Middle frontal gyrus (tissue), 1 donor: ENCODE measurements around the gene SORCS1.

Experiments used
- DNase-seq: peaks from one replicate; pipeline ENCODE4 v3.0.0-alpha.2; 2015; ENCODE audit warnings: low spot score; ENCODE audit errors: extremely low spot score

Gene SORCS1

DNA sequence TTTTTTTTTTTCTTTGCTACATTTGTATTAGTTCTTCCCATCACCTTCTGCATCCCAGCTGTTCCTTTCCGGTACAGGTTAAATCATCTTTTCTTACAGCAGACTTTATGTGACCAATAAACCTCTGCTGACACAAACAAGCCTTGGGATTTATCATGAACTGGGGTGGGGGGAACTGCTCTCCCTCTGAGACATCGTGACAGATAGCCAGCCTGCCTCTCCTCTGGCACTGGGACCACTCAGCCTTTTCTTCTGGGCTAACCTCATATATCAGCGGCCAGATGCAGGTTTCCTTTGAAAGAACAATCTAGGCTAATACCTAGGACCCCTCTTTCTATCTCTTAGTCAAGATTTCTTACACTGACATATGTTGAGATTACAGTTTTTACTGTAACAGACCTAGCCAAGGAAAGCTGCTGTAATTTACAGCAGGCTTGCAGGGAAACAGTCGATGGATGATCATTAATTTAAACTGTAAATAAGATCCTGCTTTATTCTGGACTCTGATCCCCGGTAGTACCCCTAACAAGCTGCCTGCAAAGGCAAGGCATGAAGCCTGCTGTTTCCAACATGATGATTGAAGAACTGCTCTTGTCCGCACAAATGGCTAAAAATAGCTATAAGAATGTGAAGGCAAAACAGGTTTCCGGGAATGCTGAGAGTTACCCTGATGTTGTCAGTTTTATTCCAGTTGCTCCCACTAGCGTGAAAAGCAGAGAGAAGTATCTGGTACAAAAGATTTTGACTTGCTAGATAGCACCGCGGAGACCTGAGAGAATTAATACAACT, 338.7 kb downstream of the SORCS1 start:
- DNase-seq = no peak

DNA sequence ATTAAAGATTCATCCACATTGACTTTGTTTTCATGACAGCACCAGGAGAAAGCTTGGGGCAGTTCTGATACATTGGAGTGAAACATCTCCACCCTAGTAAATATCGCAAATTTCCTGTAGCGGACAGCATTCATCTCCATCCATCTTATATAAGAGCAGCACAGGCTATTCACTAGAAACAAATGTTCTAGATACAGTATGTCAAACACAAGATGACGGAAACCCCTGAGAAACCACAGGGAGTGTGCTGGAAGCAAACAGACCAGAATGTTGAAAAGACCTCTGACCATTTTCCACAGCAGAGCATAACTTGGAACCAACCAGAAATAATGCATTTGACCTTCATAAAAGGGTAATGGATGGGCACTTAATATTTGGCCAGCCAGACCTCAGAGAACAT, 343.9 kb downstream of the SORCS1 start:
- no peak for DNase-seq

DNA sequence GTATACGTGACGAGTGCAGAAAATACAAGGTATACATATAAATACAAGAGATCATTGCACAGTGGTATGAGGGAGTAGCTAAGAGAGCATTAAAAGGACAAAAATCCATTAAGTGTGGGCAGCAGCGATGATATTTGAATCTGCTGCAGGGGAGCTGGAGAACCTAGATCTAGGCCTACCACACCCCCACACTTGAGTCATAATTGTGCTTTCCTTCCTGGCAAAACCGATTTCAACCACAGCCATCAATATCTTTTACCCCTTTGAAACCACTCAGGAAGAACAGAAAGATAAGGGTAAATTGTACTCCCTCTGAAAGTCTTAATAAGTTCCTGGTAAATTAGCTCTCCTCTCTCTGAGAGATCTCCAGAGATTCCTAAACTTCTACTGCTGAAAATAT, 345.0 kb downstream of the SORCS1 start:
- no peak for DNase-seq

DNA sequence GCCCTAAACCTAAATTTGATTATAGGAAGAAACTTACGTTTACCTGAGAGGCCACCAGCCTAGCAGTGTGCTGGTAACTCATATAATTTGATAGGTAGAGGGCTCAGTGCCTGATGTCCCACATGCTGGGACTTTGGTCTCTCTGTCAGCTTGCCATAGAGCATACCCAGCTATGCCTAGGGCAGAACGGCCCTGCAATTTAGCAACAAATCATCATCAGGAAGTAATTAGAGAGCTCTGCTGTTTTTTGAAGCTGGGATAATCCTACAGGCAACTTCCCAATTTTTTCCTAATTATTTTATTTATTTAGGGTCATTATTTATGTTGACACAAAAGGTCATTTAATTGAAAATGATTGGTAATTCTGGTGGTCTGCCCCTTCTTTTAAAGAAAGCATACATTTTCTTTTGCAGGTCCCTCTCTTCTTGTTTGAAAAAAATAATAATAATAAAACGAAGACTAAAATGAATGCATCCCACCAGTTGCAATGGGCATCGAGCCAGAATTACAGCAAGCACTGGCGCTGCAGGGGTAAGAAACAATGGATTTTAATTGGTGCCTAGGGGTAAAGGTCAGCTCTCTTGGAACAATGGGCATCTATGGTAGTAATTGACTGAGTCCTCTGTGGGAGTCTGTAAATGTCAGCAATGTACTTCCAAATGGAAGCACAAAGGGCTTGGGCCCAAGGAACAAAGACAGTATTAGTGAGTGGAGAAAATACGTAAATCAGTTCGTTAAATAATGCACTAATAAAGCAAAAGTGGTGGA, 348.0 kb downstream of the SORCS1 start:
- DNase-seq = no peak

DNA sequence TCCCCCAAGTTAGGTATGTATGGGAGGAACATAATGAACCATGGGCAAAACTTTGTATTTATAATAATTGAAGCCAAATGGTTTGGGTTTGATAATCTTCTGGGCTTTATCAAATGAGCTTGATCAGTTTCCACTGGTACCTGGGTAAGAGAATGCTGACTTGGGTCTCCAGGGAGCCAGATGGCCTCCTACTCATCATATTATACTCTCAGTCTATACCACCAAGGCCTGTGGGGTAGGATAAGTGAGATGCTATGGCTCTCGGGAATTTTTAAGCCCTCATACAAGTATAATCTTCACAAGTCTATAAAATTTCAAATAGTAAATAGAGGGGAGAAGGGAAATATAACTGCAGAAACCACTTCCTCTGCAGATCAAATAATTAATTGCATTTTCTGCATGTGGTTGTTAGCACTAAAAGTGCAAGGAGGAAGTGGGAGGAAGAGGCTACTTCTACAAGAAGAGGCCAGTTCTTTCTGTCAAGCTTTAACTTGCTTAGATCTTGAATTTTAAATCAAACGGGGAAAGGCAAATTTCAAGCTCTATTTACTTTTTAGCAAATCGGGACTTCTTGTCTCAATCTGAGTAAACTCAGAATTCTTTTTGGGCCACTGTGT, 349.0 kb downstream of the SORCS1 start:
- DNase-seq = no peak

DNA sequence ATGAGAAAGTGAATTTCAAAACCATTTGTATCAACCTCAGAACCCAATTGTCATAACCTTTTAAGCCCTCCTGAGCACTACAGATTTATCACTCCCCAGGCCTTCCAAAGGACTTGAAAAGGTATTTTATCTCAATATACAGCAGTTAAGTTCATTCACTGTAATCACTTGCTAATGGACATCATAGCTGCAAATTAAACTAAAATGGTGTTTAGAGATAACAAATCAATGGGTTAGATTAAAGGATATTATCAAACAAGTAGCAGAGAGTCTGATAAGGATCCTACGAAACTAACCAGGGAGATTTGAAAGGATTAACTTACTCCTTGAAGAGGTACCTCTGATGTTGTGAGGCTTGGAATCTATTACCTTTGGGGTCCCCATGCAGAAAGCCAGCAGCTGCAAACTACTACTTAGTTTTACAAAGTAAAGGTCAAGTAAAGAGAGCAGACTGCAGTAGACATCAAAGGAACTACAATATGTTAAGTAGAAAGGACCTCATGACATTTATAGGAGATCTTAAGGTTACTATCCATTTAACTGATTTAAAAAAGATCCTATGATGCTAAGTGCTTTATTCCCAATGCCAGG, 359.4 kb downstream of the SORCS1 start:
- DNase-seq = no peak

DNA sequence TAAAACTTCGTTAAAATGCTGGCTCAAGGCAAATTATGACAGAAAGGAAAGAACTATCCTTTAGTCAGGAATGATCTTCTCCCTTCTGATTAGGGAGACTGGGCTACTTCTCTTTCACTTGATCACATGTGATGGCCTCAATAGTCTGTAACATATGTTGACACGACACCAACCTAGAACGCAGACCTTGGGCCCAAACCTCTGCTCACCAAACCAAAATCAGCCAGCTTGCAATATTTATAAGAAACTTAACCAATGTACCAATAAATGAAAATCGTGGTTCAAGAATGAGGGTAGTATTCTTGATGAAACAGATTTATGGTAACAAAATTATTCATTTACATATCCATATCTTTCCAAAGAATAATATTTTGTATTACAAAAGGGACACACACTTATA, 361.6 kb downstream of the SORCS1 start:
- no peak for DNase-seq

DNA sequence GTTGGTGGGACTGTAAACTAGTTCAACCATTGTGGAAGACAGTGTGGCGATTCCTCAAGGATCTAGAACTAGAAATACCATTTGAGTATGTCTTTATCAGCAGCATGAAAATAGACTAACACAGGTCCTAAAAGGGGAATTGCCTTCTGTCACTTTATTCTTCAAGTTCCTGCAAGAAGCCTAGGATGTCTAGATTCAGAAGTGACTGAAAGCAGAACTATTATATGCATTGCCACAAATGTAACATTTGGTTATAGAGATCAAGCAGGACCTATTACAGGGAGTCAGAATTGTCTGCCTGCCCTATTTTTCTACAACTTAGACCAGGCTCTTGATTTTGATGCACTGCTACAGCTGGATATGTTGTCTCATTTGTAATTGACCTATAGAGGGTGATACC, 364.7 kb downstream of the SORCS1 start:
- DNase-seq = no peak

DNA sequence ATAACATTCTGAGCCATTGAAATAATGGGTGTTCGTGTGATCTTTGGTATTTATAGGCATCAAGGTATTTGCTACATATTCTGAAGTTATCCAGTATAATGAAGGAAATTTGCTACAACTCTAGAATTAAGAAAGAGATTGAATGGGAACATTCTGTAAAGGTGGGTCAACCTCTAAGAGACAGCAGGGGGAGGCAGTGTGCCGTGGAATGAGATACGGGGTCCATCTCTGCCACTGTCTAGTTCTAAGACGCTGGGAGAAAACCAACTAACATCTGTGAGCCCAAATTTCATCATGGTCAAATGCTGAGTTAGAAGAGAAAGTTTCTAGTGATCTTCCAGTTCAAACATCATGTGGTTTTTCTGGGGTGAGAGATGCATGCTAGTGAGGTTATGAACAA, 368.9 kb downstream of the SORCS1 start:
- DNase-seq = no peak

DNA sequence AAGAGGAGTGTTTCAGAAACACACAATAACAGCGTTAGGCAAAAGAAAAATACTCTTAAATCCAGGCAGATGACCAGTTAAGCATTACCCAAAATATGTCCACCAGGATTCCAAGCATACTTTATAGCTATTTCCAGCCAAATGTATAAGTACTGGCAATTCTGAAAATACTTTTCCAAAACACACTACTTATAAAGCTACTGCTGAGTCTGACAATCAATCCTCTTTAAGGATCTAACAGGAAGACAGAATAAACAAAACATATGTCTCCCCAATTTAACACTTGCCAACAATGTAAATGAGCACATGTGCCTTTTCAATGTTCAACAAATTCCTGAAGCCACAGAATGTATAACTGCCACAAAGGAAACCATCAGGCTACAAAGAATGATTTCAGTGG, 370.9 kb downstream of the SORCS1 start:
- no peak for DNase-seq

DNA sequence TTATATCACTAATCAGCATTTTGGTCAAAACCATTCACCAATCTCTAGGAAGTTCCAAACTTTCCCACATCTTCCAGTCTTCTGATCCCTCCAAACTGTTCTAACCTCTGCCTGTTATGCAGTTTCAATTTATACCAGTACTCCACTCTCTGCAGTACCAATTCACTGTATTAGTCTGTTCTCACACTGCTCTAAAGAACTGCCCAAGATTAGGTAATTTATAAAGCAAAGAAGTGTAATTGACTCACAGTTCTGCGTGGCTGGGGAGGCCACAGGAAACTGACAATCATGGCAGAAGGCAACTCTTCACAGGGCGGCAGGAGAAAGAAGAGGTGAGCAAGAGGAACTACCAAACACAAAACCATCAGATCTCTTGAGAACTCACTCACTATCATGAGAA, 374.9 kb downstream of the SORCS1 start:
- DNase-seq = no peak

DNA sequence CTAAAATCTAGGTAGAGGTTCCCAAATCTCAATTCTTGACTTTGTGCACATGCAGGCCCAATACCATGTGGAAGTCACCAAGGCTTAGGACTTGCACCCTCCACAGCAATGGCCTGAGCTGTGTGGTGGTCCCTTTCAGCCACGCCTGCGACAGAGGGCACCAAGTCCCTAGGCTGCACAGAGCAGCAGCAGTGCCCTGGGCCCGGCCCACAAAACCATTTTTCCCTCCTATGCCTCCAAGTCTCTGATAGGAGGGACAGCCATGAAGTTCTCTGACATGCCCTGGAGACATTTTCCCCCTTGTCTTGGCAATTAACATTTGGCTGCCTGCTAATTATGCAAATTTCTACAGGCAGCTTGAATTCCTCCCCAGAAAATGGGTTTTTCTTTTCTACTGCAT, 375.5 kb downstream of the SORCS1 start:
- no peak for DNase-seq

DNA sequence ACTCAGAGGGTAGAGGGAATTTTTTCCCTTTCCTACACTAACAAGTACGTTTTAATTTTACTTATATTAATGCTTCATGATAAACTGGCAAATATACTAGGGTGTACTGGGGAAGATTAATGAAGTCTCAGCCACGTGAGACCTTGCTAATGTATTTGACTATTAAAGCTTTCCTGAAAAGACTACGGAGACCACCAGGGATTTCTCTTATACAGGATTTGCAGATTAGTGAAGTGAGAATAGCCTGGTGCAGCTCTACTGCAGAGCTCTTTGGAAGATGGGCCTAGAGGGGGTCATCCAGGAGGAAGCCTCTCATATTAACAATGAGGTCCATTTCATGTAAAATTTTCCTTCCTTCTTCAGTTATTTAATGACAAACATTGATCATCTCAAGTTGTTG, 379.0 kb downstream of the SORCS1 start:
- no peak for DNase-seq

DNA sequence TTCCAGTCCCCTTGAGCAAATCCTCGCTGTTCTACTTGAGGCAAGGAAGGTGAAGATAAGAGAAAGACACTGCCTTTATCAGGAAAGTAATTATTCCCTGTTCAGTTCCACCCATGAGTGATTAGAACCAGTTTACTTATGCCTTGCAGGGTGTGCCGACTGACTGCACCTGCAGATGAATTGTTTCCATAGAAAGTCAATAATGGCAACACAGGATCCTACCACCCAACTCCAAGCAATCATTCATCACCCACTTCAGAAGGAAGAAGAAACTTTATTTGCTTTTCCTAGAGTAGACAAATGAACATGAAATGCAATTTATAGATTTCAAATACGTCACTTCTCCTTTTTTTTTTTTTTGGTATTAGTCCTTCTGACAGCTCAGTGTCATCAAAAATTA, 383.9 kb downstream of the SORCS1 start:
- no peak for DNase-seq

DNA sequence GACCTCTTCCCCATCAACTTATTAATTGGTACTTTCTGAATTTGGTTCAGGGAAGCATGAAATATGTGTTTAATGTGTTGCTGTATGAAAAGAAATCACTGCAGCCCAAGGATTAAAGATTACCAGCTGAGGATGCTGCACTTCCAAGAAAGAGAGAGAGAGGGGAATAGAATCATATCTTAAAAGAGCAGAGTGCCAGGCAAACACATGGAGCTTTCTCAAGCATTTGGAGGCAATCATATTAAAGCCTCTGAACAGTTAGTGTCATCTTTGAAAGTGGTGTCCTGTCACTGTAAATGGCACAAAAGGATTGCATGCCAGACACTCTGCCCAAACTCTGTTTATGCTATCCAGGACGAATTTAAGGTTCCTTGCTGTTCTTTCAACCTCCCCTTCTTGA, 386.7 kb downstream of the SORCS1 start:
- DNase-seq = no peak

DNA sequence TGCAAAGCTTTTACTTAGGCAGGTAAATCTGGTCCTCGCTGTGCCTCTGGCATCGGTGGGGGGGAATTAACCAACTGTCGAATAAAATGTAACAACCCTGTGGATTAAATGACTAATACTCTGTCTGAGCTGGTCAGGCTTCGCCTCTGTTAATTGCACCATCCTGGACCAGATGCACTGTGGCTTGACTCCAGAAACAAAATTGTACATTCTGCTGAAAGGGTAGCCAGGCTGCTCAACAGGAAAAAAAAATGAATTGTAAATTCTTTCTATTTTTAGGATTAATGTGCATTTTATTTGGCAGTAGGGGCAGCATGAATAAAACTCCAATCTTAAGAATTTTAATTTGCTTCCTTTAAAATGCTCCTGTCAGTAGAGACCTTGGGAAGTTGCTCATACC, 389.4 kb downstream of the SORCS1 start:
- DNase-seq = no peak

DNA sequence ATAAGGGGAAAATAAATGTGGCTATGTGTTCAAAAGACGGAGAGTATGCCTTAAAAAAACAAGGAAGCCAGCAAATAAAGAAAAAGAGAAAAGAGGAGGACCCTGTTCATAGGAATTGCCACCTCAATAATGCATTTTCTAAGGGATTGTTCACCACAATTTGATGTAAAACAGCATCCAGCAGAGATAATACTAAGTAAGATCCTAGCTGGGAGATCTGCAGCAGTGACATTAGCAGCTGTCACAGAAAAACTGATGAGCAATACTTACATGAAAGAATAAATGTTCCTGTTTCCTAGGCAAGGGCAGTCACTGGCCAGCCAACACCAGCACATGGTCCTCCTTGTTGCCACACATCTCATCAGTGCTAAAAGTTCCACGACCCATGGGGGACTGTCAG, 391.5 kb downstream of the SORCS1 start:
- no peak for DNase-seq

DNA sequence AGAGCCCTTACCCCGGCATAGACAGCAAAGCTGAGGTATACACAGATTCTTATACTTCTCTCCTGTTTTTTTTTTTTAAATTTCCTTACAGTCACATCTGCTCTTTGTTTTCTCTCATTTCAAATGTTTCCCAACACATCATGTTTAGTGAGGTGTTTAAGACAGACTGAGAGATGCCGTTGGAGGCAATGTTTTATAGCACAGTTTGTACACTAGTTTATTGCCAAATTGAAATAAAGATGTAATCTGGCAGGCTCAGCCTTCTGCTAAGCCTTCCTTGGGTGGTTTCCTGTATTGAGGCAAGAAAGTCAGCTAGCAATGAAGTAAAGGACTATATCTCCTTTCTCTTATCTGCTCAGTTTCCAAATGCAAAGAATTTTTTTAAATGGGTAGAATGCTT, 393.4 kb downstream of the SORCS1 start:
- DNase-seq = no peak

DNA sequence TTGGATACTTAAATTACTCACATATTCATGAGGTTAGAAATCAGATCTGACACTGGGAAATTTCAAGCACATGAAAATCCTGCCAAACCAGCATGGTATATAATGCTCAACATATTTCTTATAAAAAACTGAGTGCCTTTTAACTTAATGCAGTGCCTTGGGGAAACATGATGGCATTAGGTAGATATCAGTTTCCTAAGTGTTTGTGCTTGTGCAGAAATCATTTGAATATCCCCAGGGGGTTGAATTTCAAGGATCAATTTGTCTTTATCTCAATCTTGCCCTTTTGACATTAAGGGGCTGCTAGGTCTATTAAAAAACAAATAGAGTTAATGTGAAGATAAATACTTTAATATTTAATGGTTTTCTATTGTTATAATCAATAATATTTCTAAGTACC, 396.3 kb downstream of the SORCS1 start:
- DNase-seq = no peak

DNA sequence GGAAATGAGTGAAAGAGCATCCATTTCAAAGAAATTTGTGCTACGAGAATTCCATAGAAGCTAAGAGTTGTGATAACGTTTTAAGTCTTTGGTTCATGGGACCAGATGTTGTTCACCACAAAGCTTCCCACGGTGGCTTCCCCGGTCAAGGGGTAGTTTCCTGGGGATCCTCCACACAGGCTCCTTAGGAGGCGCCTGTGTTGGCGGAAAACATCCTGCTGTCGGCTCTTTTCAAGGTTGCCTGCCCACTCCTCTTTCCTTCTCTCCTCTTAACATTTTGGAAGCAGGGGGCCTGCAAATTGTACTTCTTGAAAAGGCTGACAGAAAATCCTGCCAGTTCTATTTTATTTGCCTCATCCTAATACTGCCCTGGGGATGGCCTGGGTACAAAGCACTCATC, 398.6 kb downstream of the SORCS1 start:
- DNase-seq = no peak

DNA sequence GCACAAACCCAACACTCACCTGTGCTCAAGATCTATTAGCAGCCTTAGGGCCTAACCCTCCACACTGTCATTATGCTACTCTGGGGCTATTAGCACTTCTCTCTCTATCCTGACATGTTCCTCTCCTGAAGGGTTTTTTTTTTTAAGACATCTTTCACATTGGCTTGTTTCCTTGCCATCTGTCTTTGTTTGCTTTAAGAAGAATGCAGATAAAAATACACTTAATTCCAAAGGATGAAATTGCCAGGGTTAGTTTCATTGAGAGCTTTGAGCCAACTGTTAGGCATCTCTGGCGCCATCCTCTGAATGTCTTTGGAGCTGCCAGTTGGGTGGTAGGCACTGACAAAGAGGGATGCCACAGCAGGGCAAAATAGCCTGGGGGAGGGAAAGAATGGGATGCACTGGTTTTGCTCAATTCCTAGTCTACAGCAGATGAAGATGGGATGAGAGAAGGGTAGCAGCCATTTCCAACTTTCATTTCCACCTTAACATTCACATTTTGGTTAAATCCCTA, 399.2 kb downstream of the SORCS1 start:
- no peak for DNase-seq

DNA sequence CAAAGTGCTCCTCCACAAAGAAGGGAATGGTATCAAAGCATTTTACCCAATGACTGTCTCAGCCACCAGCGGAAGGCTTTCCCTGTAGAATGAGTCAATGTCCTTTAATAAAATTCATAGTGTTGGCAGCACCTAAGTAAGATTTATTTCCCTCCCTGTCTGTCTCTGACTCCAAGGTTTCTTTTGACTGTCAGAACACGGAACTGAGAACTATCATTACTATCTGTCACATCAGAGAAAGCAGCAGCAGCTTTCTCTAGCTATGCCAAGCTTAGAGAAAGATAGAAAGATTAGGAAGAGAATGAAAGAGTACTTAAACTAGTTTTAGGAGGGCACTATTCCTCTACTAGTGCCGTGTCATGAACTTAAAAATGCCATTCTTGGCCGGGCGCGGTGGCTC, 400.1 kb downstream of the SORCS1 start:
- DNase-seq = no peak
